GM13976 (cell line): ENCODE measurements around the gene LUC7L3.

Experiments used
- DNase-seq: peaks from one replicate; pipeline ENCODE4 v3.0.0; 2012; ENCODE audit warnings: low spot score
- CTCF ChIP-seq: IDR thresholded peaks from 2 replicates; pipeline ENCODE4 v1.5.1; 2012; ENCODE audit warnings: borderline replicate concordance, mild to moderate bottlenecking; ENCODE audit not compliant: insufficient read depth; ENCODE audit errors: extremely low read depth, missing control alignments, control extremely low read depth
- in situ Hi-C: fragments of 300-500 bp; cut with MboI; formaldehyde crosslinking; loops from one replicate; pipeline ENCODE4 v1.12.0; 2022; ENCODE audit warnings: low sequenced_read_pairs, mixed read lengths, inconsistent platforms; ENCODE audit not compliant: unreplicated experiment

Gene LUC7L3

GRCh38 chr17:50735287-50735686, 15.9 kb downstream of the LUC7L3 start:
- DNase-seq: no peak

DNA sequence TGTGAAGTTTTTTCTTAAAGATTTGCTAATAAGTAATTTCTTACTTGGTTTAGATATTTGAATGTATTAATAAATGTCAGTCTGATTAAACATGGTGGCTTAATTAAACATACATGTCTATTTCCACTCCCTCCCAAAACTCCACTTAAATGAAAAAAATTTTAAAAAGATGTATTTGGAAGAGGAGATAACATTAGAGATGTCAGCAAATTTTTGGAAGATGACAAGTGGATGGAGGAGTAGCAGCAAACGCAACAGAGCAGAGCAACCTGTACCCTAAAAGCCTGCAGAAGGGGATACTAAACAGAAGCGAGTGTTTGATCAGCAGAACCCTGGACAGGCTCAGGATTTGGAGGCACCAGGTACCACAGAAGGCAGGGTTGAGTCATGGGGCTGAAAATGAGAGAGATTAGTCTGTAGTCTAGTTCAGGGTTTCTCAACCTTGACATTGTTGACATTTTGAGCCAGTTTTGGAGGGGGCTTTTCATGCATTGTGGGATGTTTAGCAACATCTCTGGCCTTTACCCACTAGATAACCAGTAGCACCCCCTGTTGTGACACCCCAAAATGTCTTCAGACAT, 17.8 kb downstream of the LUC7L3 start:
- in situ Hi-C loops: no loop called here
- no peak for DNase-seq
- TF ChIP-seq CTCF: no peak

More at GRCh38 chr17:50735287-50735686, 15.9 kb downstream of the LUC7L3 start:
- in situ Hi-C loops: no loop called here
- no peak for TF ChIP-seq CTCF

- in situ Hi-C loops: no loop called here
- DNase-seq: no peak
- TF ChIP-seq CTCF: no peak
Observed at GRCh38 chr17:50739098-50739497, 19.7 kb downstream of the LUC7L3 start.

DNA sequence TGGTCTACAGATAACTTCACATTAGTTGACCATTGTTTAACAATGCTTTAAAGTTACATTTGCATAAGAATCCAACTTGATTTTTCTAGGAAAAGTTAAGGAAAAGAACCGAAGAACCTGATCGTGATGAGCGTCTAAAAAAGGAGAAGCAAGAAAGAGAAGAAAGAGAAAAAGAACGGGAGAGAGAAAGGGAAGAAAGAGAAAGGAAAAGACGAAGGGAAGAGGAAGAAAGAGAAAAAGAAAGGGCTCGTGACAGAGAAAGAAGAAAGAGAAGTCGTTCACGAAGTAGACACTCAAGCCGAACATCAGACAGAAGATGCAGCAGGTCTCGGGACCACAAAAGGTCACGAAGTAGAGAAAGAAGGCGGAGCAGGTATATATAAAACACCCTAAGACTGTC, 26.2 kb downstream of the LUC7L3 start:
- no peak for DNase-seq
- TF ChIP-seq CTCF: no peak
- in situ Hi-C loops: no loop called here

DNA sequence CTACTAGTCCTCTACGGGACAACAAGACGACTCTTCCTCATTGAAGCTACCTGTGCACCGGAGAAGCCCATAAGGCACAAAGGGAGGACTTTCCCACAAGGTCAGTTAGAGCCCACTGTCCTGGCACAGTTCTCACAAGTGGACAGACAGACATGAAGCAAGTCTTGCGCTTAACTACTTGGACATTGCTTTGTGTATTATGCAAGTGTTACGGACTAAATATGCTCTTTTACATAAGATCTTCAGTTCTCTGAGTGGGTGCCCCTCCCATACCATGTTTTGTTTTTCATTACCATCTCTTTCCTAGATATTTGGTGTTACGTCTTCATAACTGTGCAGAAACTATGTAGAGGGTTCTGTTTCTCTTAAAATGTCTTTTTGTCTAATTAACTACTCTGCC, 29.8 kb downstream of the LUC7L3 start:
- in situ Hi-C loops: no loop called here
- TF ChIP-seq CTCF: no peak

DNA sequence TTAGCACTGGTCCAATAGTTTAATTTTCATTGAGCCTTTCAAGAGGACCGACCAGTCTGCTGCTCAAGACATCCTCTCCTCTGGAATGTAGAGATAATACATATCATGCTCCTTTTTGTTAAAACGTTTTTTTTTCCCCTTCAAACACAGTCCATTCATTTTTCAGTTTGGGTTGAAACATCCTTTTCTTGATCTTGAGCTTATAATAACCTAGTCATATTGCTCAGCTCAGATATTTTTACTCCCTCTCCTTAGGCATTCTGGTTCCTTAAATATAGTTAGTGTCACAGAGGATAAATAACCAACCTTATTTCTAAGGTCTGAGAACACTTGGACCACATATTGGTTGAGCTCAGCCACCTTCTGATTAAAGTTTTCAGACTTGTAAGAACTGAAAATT, 35.1 kb downstream of the LUC7L3 start:
- DNase-seq: no peak
- in situ Hi-C loops: no loop called here
- TF ChIP-seq CTCF: no peak

More for the DNA sequence above, 29.8 kb downstream of the LUC7L3 start:
- no peak for DNase-seq
